ENCODE measurements around the gene LHFPL6. TPM values are rescaled to one million over a fixed set of nuclear protein-coding genes. Genes with fewer than 3 reads are reported as not detected.

LHFPL6 gene
- total and polyA plus RNA-seq, 2 experiments from 2014 or later = 91.2 to 111 TPM

DNA sequence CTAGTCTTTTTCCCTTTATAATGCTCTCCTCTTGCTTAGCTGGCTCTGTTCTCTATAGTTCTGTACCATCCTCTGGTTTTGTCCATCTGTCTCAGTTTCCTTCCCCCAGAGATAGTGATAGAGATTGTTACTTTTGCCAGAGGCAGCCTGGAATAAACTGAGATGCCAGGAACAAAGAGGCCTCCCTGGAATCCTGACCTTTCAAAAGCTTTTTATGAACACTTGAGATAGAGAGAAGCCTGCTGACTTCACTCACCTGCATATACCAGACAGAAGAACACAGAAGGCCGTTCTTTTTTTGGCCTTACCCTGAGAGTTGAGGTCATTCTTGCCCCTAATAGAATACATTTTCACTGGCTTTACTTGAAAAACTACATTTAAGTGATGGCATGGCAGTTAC is 150.2 kb downstream of the LHFPL6 start:
- in situ Hi-C loops (cut with MboI) = no loop called here
- 98 to 100% methylated on average over 1 of the region's 1 CpG for WGBS, 2 experiments (ENCODE audit: low coverage in 1 of 2, low lambda C conversion rate in 2 of 2, missing lambda C conversion rate in 2 of 2)
- Histone ChIP-seq H3K27me3 (replicated peaks; ENCODE audit: insufficient read depth) (no peaks in the 10 kb centered on the region), H3K4me2 (ENCODE audit: unreplicated experiment) (no peak overlapping the region), H3K79me2 (ENCODE audit: insufficient read depth) (peaks cover 39% of the 10 kb centered on the region; the same call in 1 of the 2 replicates), H4K20me1 (ENCODE audit: insufficient read depth) (0 out of 2 replicates have a peak, but pooled peaks cover 4% of the 10 kb centered on the region), H3K4me1 (ENCODE audit: insufficient read depth) (peaks cover 19% of the 10 kb centered on the region), H3K9me3 (ENCODE audit: low read depth) (no peaks in the 10 kb centered on the region), H3K9ac (no peak overlapping the region), H3K9me2 (ENCODE audit: insufficient read depth) (no peaks in the 10 kb centered on the region; the same call in 1 of the 2 replicates), H3K27ac (no peak overlapping the region), H3F3A (ENCODE audit: insufficient read depth) (0 out of 2 replicates have a peak, but pooled peaks cover 6% of the 10 kb centered on the region), H3K36me3 (ENCODE audit: low read depth) (no peaks in the 10 kb centered on the region), H3K4me3 (no peak overlapping the region), H2AFZ (no peak overlapping the region)
- TF ChIP-seq EZH2phosphoT487 (IDR thresholded peaks at IDR 0.05; ENCODE audit: insufficient read depth, low read depth) = no peak
- TF ChIP-seq EZH2 (IDR thresholded peaks at IDR 0.05; ENCODE audit: insufficient read depth, poor library complexity, severe bottlenecking) = no peak
- DNase-seq = no peak

DNA sequence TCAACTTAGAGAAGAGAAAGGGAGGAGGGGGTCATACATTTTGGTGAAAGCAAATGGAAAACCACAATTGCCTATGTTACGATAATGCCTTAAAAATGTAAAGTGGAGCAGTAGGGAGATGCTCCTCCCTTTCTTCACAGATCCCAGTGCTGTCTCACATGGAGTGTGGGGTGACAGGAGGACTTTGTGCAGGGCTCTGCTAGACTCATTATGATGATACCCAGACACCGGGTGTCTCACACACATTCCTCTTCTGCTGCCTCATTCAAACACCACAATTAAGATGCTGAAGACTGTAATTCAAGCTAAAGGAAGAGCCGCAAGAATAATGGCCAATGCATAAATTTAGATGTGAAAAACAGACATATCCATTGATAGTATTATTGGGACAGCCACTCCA is 150.6 kb downstream of the LHFPL6 start:
- TF ChIP-seq EZH2phosphoT487 (IDR thresholded peaks at IDR 0.05; ENCODE audit: insufficient read depth, low read depth) = no peak
- Histone ChIP-seq H2AFZ (no peak overlapping the region), H3K9me2 (ENCODE audit: insufficient read depth) (no peaks in the 10 kb centered on the region; the same call in 1 of the 2 replicates), H3K27me3 (replicated peaks; ENCODE audit: insufficient read depth) (no peaks in the 10 kb centered on the region), H3F3A (ENCODE audit: insufficient read depth) (0 out of 2 replicates have a peak, but pooled peaks cover 6% of the 10 kb centered on the region), H4K20me1 (ENCODE audit: insufficient read depth) (0 out of 2 replicates have a peak, but pooled peaks cover 4% of the 10 kb centered on the region), H3K79me2 (ENCODE audit: insufficient read depth) (peaks cover 41% of the 10 kb centered on the region; the same call in 1 of the 2 replicates), H3K4me2 (ENCODE audit: unreplicated experiment) (no peak overlapping the region), H3K4me3 (no peak overlapping the region), H3K9ac (no peak overlapping the region), H3K9me3 (ENCODE audit: low read depth) (no peaks in the 10 kb centered on the region), H3K4me1 (ENCODE audit: insufficient read depth) (peaks cover 19% of the 10 kb centered on the region), H3K36me3 (ENCODE audit: low read depth) (no peaks in the 10 kb centered on the region), H3K27ac (no peak overlapping the region)
- 76 to 80% methylated on average over 3 of the region's 3 CpGs for WGBS, 2 experiments (ENCODE audit: low coverage in 1 of 2, low lambda C conversion rate in 2 of 2, missing lambda C conversion rate in 2 of 2)
- peak; percentile 40 for DNase-seq
- in situ Hi-C loops (cut with MboI) = no loop called here

DNA sequence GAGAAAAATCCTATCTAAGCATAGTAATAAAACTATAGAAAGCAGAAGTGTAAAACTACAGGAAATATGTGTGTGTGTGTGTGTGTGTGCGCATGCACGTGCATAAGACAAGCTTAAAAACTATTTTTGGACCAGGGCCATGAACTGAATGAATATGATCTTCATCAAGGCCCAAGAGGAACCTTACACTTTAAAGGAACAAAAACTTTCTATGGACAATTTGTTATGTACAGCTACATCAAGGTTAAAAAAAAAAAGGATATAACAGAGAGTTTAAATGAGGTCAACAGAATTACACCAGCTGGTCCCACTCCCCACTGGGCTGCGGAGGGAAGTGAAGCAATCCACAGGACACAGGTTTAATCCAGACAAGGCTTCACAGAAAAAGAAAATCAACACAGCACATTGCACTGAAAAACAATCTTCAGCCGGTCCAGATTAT is 151.1 kb downstream of the LHFPL6 start:
- Histone ChIP-seq H3K79me2 (ENCODE audit: insufficient read depth) (peaks cover 41% of the 10 kb centered on the region; the same call in 1 of the 2 replicates), H4K20me1 (ENCODE audit: insufficient read depth) (0 out of 2 replicates have a peak, but pooled peaks cover 4% of the 10 kb centered on the region), H3K4me1 (ENCODE audit: insufficient read depth) (peaks cover 19% of the 10 kb centered on the region), H3K4me3 (no peak overlapping the region), H3K27ac (no peak overlapping the region), H3K9ac (no peak overlapping the region), H3K4me2 (ENCODE audit: unreplicated experiment) (no peak overlapping the region), H3K27me3 (replicated peaks; ENCODE audit: insufficient read depth) (no peaks in the 10 kb centered on the region), H2AFZ (no peak overlapping the region), H3K9me2 (ENCODE audit: insufficient read depth) (no peaks in the 10 kb centered on the region; the same call in 1 of the 2 replicates), H3K36me3 (ENCODE audit: low read depth) (no peaks in the 10 kb centered on the region), H3K9me3 (ENCODE audit: low read depth) (no peaks in the 10 kb centered on the region), H3F3A (ENCODE audit: insufficient read depth) (0 out of 2 replicates have a peak, but pooled peaks cover 6% of the 10 kb centered on the region)
- TF ChIP-seq EZH2phosphoT487 (IDR thresholded peaks at IDR 0.05; ENCODE audit: insufficient read depth, low read depth) = no peak
- TF ChIP-seq EZH2 (IDR thresholded peaks at IDR 0.05; ENCODE audit: insufficient read depth, poor library complexity, severe bottlenecking) = no peak
- 88 to 91% methylated on average over 4 of the region's 4 CpGs for WGBS, 2 experiments (ENCODE audit: low coverage in 1 of 2, low lambda C conversion rate in 2 of 2, missing lambda C conversion rate in 2 of 2)
- in situ Hi-C loops (cut with MboI) = no loop called here
- DNase-seq = no peak

DNA sequence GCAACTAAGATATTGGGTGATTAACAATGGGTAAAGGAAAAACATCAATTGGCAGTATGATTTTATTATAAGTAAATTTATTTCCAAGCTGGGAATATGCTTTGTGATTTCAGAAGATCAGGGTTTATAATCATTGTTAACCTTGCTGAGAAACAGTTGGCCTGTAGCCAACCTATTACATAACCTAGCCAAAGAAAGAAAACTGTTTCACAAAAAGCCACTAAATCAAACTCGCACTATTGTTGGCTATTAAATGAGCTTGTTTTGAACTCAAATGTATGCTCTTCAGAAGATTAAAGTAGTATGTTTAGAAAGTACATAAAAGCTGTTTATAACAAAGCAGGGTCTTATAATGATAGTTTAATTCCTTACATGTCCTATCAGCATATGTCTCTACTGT is 151.7 kb downstream of the LHFPL6 start:
- Histone ChIP-seq H3K9me3 (ENCODE audit: low read depth) (no peaks in the 10 kb centered on the region), H3K4me2 (ENCODE audit: unreplicated experiment) (no peak overlapping the region), H4K20me1 (ENCODE audit: insufficient read depth) (0 out of 2 replicates have a peak, but pooled peaks cover 4% of the 10 kb centered on the region), H3K27ac (no peak overlapping the region), H3F3A (ENCODE audit: insufficient read depth) (0 out of 2 replicates have a peak, but pooled peaks cover 6% of the 10 kb centered on the region), H3K4me1 (ENCODE audit: insufficient read depth) (peaks cover 19% of the 10 kb centered on the region), H2AFZ (no peak overlapping the region), H3K36me3 (ENCODE audit: low read depth) (no peaks in the 10 kb centered on the region), H3K4me3 (no peak overlapping the region), H3K9ac (no peak overlapping the region), H3K9me2 (ENCODE audit: insufficient read depth) (no peaks in the 10 kb centered on the region; the same call in 1 of the 2 replicates), H3K79me2 (ENCODE audit: insufficient read depth) (peaks cover 41% of the 10 kb centered on the region; the same call in 1 of the 2 replicates), H3K27me3 (replicated peaks; ENCODE audit: insufficient read depth) (no peaks in the 10 kb centered on the region)
- TF ChIP-seq EZH2 (IDR thresholded peaks at IDR 0.05; ENCODE audit: insufficient read depth, poor library complexity, severe bottlenecking) (no peak), EZH2phosphoT487 (IDR thresholded peaks at IDR 0.05; ENCODE audit: insufficient read depth, low read depth) (no peak)
- WGBS, 2 experiments (ENCODE audit: low coverage in 1 of 2, low lambda C conversion rate in 2 of 2, missing lambda C conversion rate in 2 of 2) = 16 to 21% methylated on average over 1 of the region's 1 CpG
- in situ Hi-C loops (cut with MboI) = no loop called here
- peak; percentile 38 for DNase-seq

Data from GM23248 (cell line).